C4-2B (cell line): ENCODE data around the gene CYTL1.

ENCODE experiments used
- H3K27ac ChIP-seq: fragments of 450-650 bp; 2 replicates; pipeline ENCODE4 v1.5.1; 2017
- CTCF ChIP-seq: fragments of 450-650 bp; conservative IDR thresholded peaks from 2 replicates; pipeline ENCODE4 v1.5.1; 2017; ENCODE audit warnings: mild to moderate bottlenecking
- ZFX ChIP-seq: fragments of 450-650 bp; IDR thresholded peaks from 2 replicates; pipeline ENCODE4 v1.6.1; 2017

CYTL1 gene

GRCh38 chr4:4990329-4990728, 28.9 kb downstream of the CYTL1 start:
- TF ChIP-seq CTCF (no peak), ZFX (no peak)
- H3K27ac ChIP-seq, result no peak overlapping the region

- H3K27ac ChIP-seq, result no peak overlapping the region
- TF ChIP-seq ZFX, result no peak
These were observed 30.1 kb downstream of the CYTL1 start for GRCh38 chr4:4989083-4989622.

GRCh38 chr4:4987656-4988055, 31.6 kb downstream of the CYTL1 start:
- no peak overlapping the region for H3K27ac ChIP-seq
- TF ChIP-seq ZFX (no peak), CTCF (no peak)

GRCh38 chr4:4986841-4987240, 32.4 kb downstream of the CYTL1 start:
- TF ChIP-seq CTCF, result no peak
- TF ChIP-seq ZFX, result no peak
- H3K27ac ChIP-seq, result no peak overlapping the region

GRCh38 chr4:4985844-4986243, 33.4 kb downstream of the CYTL1 start:
- TF ChIP-seq ZFX (no peak), CTCF (no peak)
- no peak overlapping the region for H3K27ac ChIP-seq

- no peak for TF ChIP-seq ZFX
- TF ChIP-seq CTCF, result no peak
- H3K27ac ChIP-seq, result no peak overlapping the region
These were observed 34.2 kb downstream of the CYTL1 start for GRCh38 chr4:4985036-4985435.

- no peak overlapping the region for H3K27ac ChIP-seq
- no peak for TF ChIP-seq ZFX
- no peak for TF ChIP-seq CTCF
These were observed 35.1 kb downstream of the CYTL1 start for GRCh38 chr4:4984186-4984585.

- no peak overlapping the region for H3K27ac ChIP-seq
- TF ChIP-seq ZFX, result no peak
- no peak for TF ChIP-seq CTCF
These were observed 37.4 kb downstream of the CYTL1 start for GRCh38 chr4:4981827-4982226.
